Stimulated activated CD4-positive, alpha-beta T cell treated with anti-CD3 and anti-CD28 coated beads, Interleukin-1b, Interleukin-23, amount 100 ng/mL, for 48 hours (primary cell): ENCODE results near the gene ADORA2A.
A peak's percentile ranks its signal among the peaks of the same experiment; 100 is the strongest.
"Not testable (repeated sequence)": the region's sequence is repeated elsewhere in the genome, so short reads cannot be mapped to it uniquely, and the experiment has no call there.

ENCODE experiments used
- DNase-seq: peaks from one replicate; pipeline ENCODE4 v3.0.0-alpha.2; 2020

Gene ADORA2A

GRCh38 chr22:24455751-24456426, 28.5 kb downstream of the ADORA2A start:
- DNase-seq: no peak

- DNase-seq: no peak
Observed at GRCh38 chr22:24457894-24458420, 30.6 kb downstream of the ADORA2A start.

GRCh38 chr22:24459911-24460310, 32.5 kb downstream of the ADORA2A start:
- DNase-seq: no peak

GRCh38 chr22:24460418-24461089, 33.2 kb downstream of the ADORA2A start:
- DNase-seq: peak; percentile 29

GRCh38 chr22:24463071-24463760, 35.8 kb downstream of the ADORA2A start:
- no peak for DNase-seq

GRCh38 chr22:24465566-24465965, 38.2 kb downstream of the ADORA2A start:
- DNase-seq: no peak

GRCh38 chr22:24465975-24466374, 38.6 kb downstream of the ADORA2A start:
- DNase-seq: no peak

GRCh38 chr22:24466716-24467328, 39.4 kb downstream of the ADORA2A start:
- DNase-seq: no peak

- DNase-seq: no peak
Observed at GRCh38 chr22:24467340-24467739, 39.9 kb downstream of the ADORA2A start.

- no peak for DNase-seq
Observed at GRCh38 chr22:24471570-24471969, 44.2 kb downstream of the ADORA2A start.

GRCh38 chr22:24473284-24473683, 45.9 kb downstream of the ADORA2A start:
- DNase-seq: no peak

GRCh38 chr22:24474221-24474620, 46.8 kb downstream of the ADORA2A start:
- DNase-seq: no peak

- DNase-seq: no peak
Observed at GRCh38 chr22:24474649-24475255, 47.4 kb downstream of the ADORA2A start.

GRCh38 chr22:24481641-24482040, 54.2 kb downstream of the ADORA2A start:
- no peak for DNase-seq

GRCh38 chr22:24482575-24482974, 55.2 kb downstream of the ADORA2A start:
- DNase-seq: no peak

GRCh38 chr22:24482998-24483397, 55.6 kb downstream of the ADORA2A start:
- DNase-seq: no peak

GRCh38 chr22:24483976-24484545, 56.7 kb downstream of the ADORA2A start:
- DNase-seq: no peak

- DNase-seq: no peak
Observed at GRCh38 chr22:24485170-24485569, 57.8 kb downstream of the ADORA2A start.

GRCh38 chr22:24485608-24486007, 58.2 kb downstream of the ADORA2A start:
- DNase-seq: no peak

GRCh38 chr22:24486501-24486921, 59.1 kb downstream of the ADORA2A start:
- peak; percentile 61 for DNase-seq

- DNase-seq: no peak
Observed at GRCh38 chr22:24489011-24489410, 61.6 kb downstream of the ADORA2A start.

GRCh38 chr22:24489434-24489833, 62.0 kb downstream of the ADORA2A start:
- not testable (repeated sequence) for DNase-seq
